GM21786 (cell line): ENCODE results near the gene LSR.
"Not testable (repeated sequence)": the region's sequence is repeated elsewhere in the genome, so short reads cannot be mapped to it uniquely, and the experiment has no call there.

Experiments
- ATAC-seq: cut with Tn5 transposase; IDR thresholded peaks from one replicate; pipeline ENCODE4 v1.9.1; 2021; ENCODE audit not compliant: unreplicated experiment

Gene LSR

GRCh38 chr19:35279985-35280821 lies 31.4 kb downstream of the LSR start:
- no peak for ATAC-seq

- no peak for ATAC-seq
Measured at GRCh38 chr19:35281303-35281702, 32.5 kb downstream of the LSR start.

- no peak for ATAC-seq
Measured at GRCh38 chr19:35284153-35285094, 35.6 kb downstream of the LSR start.

- ATAC-seq, result no peak
Measured at GRCh38 chr19:35285095-35285449, 36.3 kb downstream of the LSR start.

GRCh38 chr19:35285465-35285864 lies 36.7 kb downstream of the LSR start:
- not testable (repeated sequence) for ATAC-seq

GRCh38 chr19:35286101-35286500 lies 37.3 kb downstream of the LSR start:
- not testable (repeated sequence) for ATAC-seq

DNA sequence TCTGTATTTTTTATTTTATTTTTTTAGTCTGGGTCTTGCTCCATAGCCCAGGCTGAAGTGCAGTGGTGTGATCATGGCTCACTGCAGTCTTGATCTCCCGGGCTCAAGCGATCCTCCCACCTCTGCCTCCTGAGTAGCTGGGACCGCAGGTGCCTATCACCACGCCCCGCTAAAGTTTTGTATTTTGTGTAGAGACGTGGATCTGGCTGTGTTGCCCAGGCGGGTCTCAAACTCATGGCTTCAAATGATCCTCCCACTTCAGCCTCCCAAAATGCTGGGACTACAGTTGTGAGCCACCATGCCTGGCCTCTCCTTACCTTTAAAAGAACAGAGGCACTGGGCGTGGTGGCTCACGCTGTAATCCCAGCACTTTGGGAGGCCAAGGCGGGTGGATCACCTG lies 38.9 kb downstream of the LSR start:
- ATAC-seq, result no peak

DNA sequence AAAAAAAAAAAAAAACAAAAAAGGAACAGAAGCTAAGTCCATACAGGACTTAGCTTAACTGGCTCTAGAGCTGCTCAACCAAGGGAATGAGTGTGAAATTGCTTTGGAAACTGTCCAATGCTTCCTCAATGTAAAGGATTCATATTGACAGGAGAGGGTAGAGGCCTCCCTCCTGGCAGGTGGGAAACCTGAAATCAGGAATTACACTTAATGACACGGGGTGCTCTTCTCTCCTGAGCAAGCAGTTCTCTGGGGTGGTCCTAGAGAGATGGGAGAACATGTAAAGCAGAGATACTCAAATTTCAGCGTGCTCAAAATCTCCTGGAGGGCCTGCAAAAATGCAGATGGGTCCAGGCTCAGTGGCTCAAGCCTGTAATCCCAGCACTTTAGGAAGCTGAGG lies 39.5 kb downstream of the LSR start:
- ATAC-seq, result no peak

GRCh38 chr19:35288906-35289305 lies 40.1 kb downstream of the LSR start:
- ATAC-seq, result no peak

GRCh38 chr19:35290381-35291127 lies 41.8 kb downstream of the LSR start:
- ATAC-seq, result no peak

- no peak for ATAC-seq
Measured at GRCh38 chr19:35291259-35291658, 42.5 kb downstream of the LSR start.

- ATAC-seq, result no peak
Measured at GRCh38 chr19:35291916-35292315, 43.1 kb downstream of the LSR start, which contains the start of gene MAG. MAG (plus strand) TSS chr19:35292161; CDS start chr19:35295409, 3,248 bp downstream.

- no peak for ATAC-seq
Measured at GRCh38 chr19:35292421-35293362, 43.9 kb downstream of the LSR start.

DNA sequence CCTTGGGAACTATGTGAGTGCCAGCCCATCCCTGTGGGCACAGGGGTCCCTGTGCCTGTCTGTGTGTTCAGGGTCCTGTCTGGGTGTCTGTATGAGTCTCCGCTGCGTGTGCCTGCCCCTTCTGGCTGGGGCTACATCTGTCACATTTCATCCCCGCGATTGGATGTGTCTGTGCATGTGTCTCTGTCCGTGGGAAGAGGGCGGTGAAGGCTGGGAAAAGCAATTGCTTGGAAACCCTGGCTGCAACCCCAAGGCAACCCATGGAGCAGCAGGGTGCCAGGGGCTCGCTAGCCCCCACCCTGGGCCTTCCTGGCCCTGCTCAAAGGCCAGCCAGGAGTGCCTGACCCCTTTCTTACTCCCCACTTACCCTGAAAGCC lies 44.5 kb downstream of the LSR start:
- no peak for ATAC-seq

DNA sequence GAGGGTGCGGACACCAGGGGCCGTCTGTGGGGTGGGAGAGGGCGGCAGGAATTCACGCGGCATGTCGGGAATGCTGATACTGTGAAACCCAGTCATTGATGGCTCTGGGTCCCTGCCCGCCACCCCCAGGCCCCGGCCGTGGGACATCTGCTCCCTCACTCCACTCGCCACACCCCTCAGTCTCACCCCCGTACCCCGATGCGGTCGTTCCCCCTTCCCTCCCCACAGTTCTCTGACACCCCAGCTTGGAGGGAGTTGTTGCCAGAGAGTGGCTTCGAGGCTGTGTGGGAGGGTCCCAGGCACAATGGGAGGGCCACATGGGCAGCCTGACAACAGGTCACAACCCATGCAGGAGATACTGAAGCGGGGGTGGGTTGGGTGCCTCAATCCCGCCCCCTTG lies 45.0 kb downstream of the LSR start:
- ATAC-seq, result no peak

GRCh38 chr19:35294328-35294727 lies 45.5 kb downstream of the LSR start:
- ATAC-seq, result no peak

DNA sequence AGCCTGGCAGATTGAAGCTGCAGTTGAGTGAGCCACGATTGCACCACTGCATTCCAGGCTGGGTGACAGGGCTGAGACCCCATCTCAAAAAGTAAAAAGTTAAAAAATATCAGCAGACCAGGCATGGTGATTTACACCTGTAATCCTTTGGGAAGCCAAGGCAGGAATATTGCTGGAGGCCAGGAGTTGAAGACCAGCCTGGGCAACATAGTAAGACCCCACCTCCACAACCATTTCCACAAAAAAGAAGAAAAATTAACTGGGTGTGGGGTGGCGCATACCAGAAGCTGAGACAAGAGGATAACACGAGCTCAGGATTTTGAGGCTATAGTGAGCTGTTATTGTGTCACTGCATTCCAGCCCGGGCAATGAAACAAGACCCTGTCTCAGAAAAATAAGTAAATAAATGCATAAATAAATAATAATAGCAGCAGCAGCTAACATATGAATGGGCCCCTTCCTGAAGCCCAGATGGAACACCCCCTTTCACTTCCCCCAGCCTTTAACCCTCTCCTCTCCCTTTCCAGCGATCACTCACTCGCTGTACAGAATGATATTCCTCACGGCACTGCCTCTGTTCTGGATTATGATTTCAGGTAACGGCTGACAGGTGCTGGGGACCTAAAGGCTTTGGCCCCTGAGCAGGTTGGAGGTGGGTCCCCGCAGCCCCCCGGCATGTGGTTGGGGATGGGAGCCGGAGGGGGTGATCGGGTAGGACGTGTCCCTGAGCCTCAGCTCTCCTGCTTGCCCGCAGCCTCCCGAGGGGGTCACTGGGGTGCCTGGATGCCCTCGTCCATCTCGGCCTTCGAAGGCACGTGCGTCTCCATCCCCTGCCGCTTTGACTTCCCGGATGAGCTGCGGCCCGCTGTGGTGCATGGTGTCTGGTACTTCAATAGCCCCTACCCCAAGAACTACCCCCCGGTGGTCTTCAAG lies 46.3 kb downstream of the LSR start:
- ATAC-seq, result no peak

- no peak for ATAC-seq
Measured at GRCh38 chr19:35295792-35296462, 47.1 kb downstream of the LSR start.
